Uterus (tissue), 2 donors: Measurements from ENCODE around the gene CFAP126.
"Not testable (repeated sequence)": the region's sequence is repeated elsewhere in the genome, so short reads cannot be mapped to it uniquely, and the experiment has no call there.

Experiments
- CTCF ChIP-seq, 4 experiments: fragments of 200-600 bp in 2 of 4; fragments of 450-650 bp in 2 of 4; sonication (generic) in 2 of 4; IDR thresholded peaks; one replicate each; pipeline ENCODE4 v1.5.1; 2016 to 2019; ENCODE audit warnings: antibody characterized with exemption in 4 of 4, mild to moderate bottlenecking in 2 of 4, moderate library complexity in 1 of 4
- POLR2A ChIP-seq, 2 donors: fragments of 450-650 bp; IDR thresholded peaks; one replicate each; pipeline ENCODE4 v1.6.1; 2016; ENCODE audit warnings: antibody characterized with exemption in 2 of 2, mild to moderate bottlenecking in 1 of 2, moderate library complexity in 1 of 2

GRCh38 chr1:161397038-161397437 is 29.4 kb upstream of the CFAP126 start:
- not testable (repeated sequence) for TF ChIP-seq CTCF, POLR2A (IDR thresholded peaks at IDR 0.05)
